Tibial nerve (tissue), 4 donors: Measurements from ENCODE around the gene LAT.
"Not testable (repeated sequence)": the region's sequence is repeated elsewhere in the genome, so short reads cannot be mapped to it uniquely, and the experiment has no call there.

Source experiments
- EP300 ChIP-seq, 2 donors: sonication (generic); formaldehyde crosslinking; IDR thresholded peaks; one replicate each; pipeline ENCODE4 v1.6.1; 2017; ENCODE audit warnings: antibody characterized with exemption in 2 of 2, mild to moderate bottlenecking in 1 of 2
- POLR2A ChIP-seq, 2 donors: fragments of 450-650 bp; IDR thresholded peaks; one replicate each; pipeline ENCODE4 v1.6.1; 2017; ENCODE audit warnings: antibody characterized with exemption in 2 of 2, mild to moderate bottlenecking in 2 of 2, moderate library complexity in 2 of 2
- TF ChIP-seq, protein P1 (sequence below), 5 experiments: fragments of 200-600 bp in 3 of 5; fragments of 450-650 bp in 2 of 5; sonication (generic) in 3 of 5; IDR thresholded peaks; one replicate each; pipeline ENCODE4 v1.5.1; 2016 to 2019; ENCODE audit warnings: antibody characterized with exemption in 5 of 5, mild to moderate bottlenecking in 3 of 5, moderate library complexity in 2 of 5

DNA sequence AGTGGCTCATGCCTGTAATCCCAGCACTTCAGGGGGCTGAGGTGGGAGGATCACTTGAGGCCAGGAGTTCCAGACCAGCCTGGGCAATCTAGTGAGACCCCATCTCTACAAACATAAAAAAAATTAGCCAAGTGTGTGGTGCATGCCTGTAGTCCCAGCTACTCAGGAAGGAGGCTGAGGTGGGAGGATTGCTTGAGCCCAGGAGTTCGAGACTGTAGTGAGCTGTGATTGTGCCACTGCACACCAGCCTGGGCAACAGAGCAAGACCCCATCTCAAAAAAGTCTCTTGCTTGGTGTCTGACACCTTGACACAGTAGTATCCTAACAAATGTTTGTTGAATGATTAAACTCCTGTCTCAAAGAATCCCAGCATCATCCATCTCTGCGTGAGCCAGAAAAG lies 15.2 kb upstream of the LAT start:
- TF ChIP-seq POLR2A, EP300 (IDR thresholded peaks at IDR 0.05): not testable (repeated sequence)
- TF ChIP-seq, protein P1, sequence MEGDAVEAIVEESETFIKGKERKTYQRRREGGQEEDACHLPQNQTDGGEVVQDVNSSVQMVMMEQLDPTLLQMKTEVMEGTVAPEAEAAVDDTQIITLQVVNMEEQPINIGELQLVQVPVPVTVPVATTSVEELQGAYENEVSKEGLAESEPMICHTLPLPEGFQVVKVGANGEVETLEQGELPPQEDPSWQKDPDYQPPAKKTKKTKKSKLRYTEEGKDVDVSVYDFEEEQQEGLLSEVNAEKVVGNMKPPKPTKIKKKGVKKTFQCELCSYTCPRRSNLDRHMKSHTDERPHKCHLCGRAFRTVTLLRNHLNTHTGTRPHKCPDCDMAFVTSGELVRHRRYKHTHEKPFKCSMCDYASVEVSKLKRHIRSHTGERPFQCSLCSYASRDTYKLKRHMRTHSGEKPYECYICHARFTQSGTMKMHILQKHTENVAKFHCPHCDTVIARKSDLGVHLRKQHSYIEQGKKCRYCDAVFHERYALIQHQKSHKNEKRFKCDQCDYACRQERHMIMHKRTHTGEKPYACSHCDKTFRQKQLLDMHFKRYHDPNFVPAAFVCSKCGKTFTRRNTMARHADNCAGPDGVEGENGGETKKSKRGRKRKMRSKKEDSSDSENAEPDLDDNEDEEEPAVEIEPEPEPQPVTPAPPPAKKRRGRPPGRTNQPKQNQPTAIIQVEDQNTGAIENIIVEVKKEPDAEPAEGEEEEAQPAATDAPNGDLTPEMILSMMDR (IDR thresholded peaks at IDR 0.05): not testable (repeated sequence)
